Raji (cell line): ENCODE measurements around the gene HIVEP3.

Experiments used
- POLR2A ChIP-seq: IDR thresholded peaks from 2 replicates; pipeline ENCODE4 v1.6.1; 2011; ENCODE audit warnings: low read depth, low read length, control low read depth; ENCODE audit not compliant: insufficient read depth

Gene HIVEP3

DNA sequence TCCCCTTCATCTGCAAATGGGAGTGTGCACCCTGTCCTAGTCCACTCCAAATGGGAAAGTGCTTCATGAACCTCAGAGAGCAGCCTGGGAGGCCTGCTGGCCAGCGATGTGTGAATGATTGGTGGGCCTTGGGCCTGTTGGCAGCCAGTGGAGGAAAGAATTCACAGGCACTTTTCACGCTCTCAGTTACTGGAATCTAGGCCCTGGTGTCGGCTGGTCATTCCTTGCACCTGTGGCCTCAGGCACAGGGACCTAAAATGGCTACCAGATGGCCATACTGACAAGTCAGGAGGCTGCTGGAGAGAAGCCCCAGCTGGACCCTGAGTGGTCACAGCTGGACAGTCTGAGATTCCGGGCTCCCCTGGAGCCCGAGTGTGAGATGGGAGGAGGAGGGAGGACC lies 415.8 kb downstream of the HIVEP3 start:
- no peak for TF ChIP-seq POLR2A

DNA sequence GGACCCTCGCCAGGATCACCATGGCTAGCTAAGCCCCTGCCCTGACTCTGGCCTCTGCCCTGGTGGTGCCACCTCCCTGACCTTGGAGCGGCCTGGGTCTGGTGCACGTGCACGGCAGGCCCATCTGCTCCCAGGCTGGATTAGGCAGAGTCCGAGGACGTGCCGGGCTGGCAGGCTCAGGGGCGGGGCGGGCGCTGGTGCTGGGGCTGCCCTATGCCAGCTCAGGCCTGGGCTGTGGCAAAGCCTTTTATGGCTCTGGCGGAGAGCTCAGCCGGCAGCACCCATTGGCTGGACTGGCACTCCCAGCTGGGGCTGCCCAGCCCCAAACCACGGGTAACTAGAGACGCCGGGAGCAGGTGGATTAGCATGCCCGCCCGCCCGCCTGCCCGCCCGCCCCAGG lies 417.1 kb downstream of the HIVEP3 start:
- no peak for TF ChIP-seq POLR2A

DNA sequence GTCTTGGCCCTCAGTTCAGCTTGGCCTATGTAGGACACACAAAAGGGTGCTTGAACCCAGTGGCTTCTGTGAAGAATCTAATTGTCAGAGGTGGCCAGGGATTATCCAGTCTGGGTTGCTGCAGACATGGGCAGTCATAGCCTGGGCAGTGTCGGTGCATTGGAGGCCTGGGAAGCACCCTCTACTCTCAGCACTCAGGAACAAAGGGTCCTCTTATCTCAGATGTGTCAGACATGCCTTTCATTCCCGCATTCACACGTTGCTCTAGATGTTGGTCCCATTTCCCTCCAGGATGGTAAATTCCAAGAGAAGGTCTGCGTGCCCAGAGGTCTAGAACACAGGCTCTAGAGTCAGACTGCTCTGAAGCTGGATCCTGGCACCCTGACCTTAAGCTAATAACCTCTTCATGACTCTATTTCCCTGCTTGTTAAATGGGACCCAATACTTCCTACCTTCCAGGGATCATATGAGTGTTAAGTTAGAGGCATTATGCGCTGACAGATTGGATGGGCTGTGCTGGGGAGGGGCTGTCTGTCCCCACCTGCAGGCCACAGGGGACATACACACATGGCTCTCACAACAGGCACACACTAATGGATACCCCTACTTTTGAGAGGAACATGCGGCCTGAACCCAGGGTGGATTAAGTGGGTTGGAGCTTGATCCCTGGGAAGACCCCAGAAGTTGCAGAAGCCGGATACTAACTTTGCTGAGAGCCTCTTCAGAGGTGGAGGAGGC lies 417.8 kb downstream of the HIVEP3 start:
- no peak for TF ChIP-seq POLR2A

DNA sequence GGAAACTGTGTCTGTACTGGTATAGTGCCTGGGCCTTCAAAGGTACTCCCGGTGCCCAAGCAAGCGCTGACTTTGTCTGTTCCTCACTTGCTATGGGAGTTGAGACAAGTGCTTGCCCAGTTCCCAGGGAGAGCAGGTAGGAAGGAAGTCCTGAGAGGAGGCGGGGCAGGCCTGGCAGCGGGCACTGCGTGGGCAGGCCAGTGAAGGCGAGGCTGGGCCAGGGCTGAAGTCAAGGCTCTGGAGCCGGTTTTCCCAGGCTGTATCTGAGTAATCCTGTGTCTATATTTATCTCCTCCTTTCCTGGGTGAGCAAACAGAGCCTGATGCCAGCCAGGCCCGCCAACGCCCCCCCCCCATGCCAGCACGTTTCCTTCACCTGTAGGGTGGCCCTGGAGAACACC lies 418.3 kb downstream of the HIVEP3 start:
- no peak for TF ChIP-seq POLR2A

- no peak for TF ChIP-seq POLR2A
Observed at GRCh38 chr1:41499591-41499990, 419.1 kb downstream of the HIVEP3 start.

GRCh38 chr1:41498804-41499203 lies 419.9 kb downstream of the HIVEP3 start:
- no peak for TF ChIP-seq POLR2A

DNA sequence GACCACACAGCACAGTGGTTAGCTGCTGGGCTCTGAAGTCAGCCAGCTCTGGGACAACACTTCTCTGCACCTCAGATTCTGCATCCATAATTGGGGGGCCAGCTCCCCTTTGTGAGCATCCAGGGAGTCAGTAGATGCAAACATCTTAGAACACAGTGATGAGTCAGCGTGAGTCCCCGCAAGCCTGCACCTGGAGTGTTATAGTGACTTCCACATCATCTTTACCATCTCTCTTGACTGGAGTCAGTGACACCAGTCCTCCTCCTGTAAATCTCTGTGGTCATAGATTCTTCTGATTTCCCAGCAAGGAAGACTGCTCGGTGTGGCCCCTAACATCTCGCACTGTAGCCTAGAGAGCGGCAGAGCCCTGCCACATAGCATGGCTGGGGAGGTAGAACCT lies 420.3 kb downstream of the HIVEP3 start:
- TF ChIP-seq POLR2A = no peak

GRCh38 chr1:41497461-41498030 lies 421.2 kb downstream of the HIVEP3 start:
- TF ChIP-seq POLR2A = no peak

- no peak for TF ChIP-seq POLR2A
Observed at GRCh38 chr1:41497056-41497440, 421.7 kb downstream of the HIVEP3 start.

GRCh38 chr1:41496080-41497055 lies 422.4 kb downstream of the HIVEP3 start:
- TF ChIP-seq POLR2A = no peak

- no peak for TF ChIP-seq POLR2A
Observed at GRCh38 chr1:41495210-41495948, 423.3 kb downstream of the HIVEP3 start.

- TF ChIP-seq POLR2A = no peak
Observed at GRCh38 chr1:41494351-41495209, 424.1 kb downstream of the HIVEP3 start.

GRCh38 chr1:41493626-41494350 lies 424.9 kb downstream of the HIVEP3 start:
- no peak for TF ChIP-seq POLR2A
